Endodermal cell (in vitro differentiated cells): ENCODE results near the gene FBXO47. TPM values are rescaled to one million over a fixed set of nuclear protein-coding genes. Genes with fewer than 3 reads are reported as not detected.

ENCODE experiments used
- DNase-seq: peaks from one replicate; pipeline ENCODE4 v3.0.0-alpha.2; 2017
- H3K27ac ChIP-seq: 2 replicates; pipeline ENCODE4 v1.5.1; 2013; ENCODE audit warnings: mild to moderate bottlenecking, low read depth, low read length, moderate library complexity
- H3K27me3 ChIP-seq: 2 replicates; pipeline ENCODE4 v1.6.1; 2013; ENCODE audit warnings: mild to moderate bottlenecking, low read length, moderate library complexity; ENCODE audit not compliant: insufficient read depth, control insufficient read depth, poor library complexity, severe bottlenecking
- H3K36me3 ChIP-seq: 2 replicates; pipeline ENCODE4 v1.7.0; 2013; ENCODE audit warnings: mild to moderate bottlenecking, low read length, moderate library complexity; ENCODE audit not compliant: control insufficient read depth, insufficient read depth
- H3K4me1 ChIP-seq: one replicate; pipeline ENCODE4 v1.7.0; 2013; ENCODE audit warnings: low read length; ENCODE audit not compliant: control insufficient read depth, insufficient read depth
- H3K4me3 ChIP-seq: 2 replicates; pipeline ENCODE4 v1.5.1; 2013; ENCODE audit warnings: mild to moderate bottlenecking, low read length, moderate library complexity
- H3K9ac ChIP-seq: 2 replicates; pipeline ENCODE4 v1.6.1; 2013; ENCODE audit warnings: mild to moderate bottlenecking, low read length, moderate library complexity; ENCODE audit not compliant: poor library complexity, severe bottlenecking; ENCODE audit errors: extremely low read depth
- H3K9me3 ChIP-seq: 2 replicates; pipeline ENCODE4 v1.6.1; 2013; ENCODE audit warnings: mild to moderate bottlenecking, low read length, moderate library complexity; ENCODE audit not compliant: control insufficient read depth
- H3K27ac Mint-ChIP-seq: 2 replicates; pipeline ENCODE4 v1.8.0; 2020; ENCODE audit warnings: mixed read lengths
- H3K27me3 Mint-ChIP-seq: 2 replicates; pipeline ENCODE4 v1.8.0; 2021; ENCODE audit warnings: mild to moderate bottlenecking, mixed read lengths; ENCODE audit not compliant: insufficient read depth
- H3K36me3 Mint-ChIP-seq: 2 replicates; pipeline ENCODE4 v1.8.0; 2020; ENCODE audit warnings: low read depth, mixed read lengths
- H3K4me1 Mint-ChIP-seq: 2 replicates; pipeline ENCODE4 v1.8.0; 2020; ENCODE audit warnings: mixed read lengths
- H3K4me3 Mint-ChIP-seq: 2 replicates; pipeline ENCODE4 v1.8.0; 2020; ENCODE audit warnings: mild to moderate bottlenecking, moderate library complexity, mixed read lengths
- H3K9me3 Mint-ChIP-seq: 2 replicates; pipeline ENCODE4 v1.8.0; 2020; ENCODE audit warnings: mild to moderate bottlenecking, mixed read lengths
- WGBS, 2 experiments: methylation state at CpG; one replicate each; pipeline versions ENCODE4 v1.1.5 to v1.1.7; 2013; ENCODE audit warnings: missing lambda C conversion rate in 2 of 2, mixed read lengths in 1 of 2; ENCODE audit not compliant: insufficient coverage in 1 of 2, insufficient read length in 1 of 2; 5-methylcytosine and 5-hydroxymethylcytosine counted together
- total RNA-seq, 2 donors: library from RNA; stranded (reverse); fragmentation: NEBNext Ultra II Directional in 1 of 2; extraction: Animal tissue kit (Norgen Biotek cat#: 25700) in 1 of 2; gene quantifications; 2 replicates in 1 of 2; 3 replicates in 1 of 2; pipeline ENCODE4 v1.2.1, GENCODE V29; 2021
- TF ChIP-seq, protein P1 (sequence below): fragments of 200-600 bp; sonication (generic); conservative IDR thresholded peaks from 2 replicates; pipeline ENCODE4 v1.5.0; 2021; ENCODE audit warnings: antibody characterized with exemption, mild to moderate bottlenecking

The FBXO47 gene
- total RNA-seq, 2 donors from 2014 or later = not detected

DNA sequence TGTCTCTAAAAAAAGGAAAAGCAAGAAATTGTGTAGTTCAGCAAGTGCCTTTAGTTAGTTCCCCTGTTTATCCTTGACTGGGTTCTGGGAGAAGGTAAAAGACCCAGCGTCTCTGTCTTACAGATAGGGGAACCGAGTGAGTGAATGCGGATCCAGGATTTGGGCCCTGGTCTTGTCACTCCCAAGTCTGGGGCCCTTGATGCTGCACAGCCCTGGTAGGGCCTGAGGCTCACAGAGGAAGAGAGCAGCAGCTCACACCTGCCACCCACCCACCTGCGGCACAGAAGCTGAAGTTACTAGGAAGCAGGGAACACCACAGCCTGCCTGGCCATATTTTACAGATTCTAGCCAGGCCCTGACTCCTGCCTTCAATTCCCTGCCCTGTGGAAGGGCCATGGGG, 75.1 kb downstream of the FBXO47 start:
- no peak overlapping the region for H3K4me3 ChIP-seq
- H3K4me3 Mint-ChIP-seq = no peak overlapping the region
- TF ChIP-seq, protein P1, sequence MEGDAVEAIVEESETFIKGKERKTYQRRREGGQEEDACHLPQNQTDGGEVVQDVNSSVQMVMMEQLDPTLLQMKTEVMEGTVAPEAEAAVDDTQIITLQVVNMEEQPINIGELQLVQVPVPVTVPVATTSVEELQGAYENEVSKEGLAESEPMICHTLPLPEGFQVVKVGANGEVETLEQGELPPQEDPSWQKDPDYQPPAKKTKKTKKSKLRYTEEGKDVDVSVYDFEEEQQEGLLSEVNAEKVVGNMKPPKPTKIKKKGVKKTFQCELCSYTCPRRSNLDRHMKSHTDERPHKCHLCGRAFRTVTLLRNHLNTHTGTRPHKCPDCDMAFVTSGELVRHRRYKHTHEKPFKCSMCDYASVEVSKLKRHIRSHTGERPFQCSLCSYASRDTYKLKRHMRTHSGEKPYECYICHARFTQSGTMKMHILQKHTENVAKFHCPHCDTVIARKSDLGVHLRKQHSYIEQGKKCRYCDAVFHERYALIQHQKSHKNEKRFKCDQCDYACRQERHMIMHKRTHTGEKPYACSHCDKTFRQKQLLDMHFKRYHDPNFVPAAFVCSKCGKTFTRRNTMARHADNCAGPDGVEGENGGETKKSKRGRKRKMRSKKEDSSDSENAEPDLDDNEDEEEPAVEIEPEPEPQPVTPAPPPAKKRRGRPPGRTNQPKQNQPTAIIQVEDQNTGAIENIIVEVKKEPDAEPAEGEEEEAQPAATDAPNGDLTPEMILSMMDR = no peak
- no peaks in the 10 kb centered on the region for H3K9me3 ChIP-seq
- H3K9ac ChIP-seq = no peak overlapping the region
- H3K4me1 ChIP-seq = peaks cover 4% of the 10 kb centered on the region
- DNase-seq = no peak
- 92 to 100% methylated on average over 1 to 4 of the region's 4 CpGs for WGBS, 2 experiments
- H3K27ac Mint-ChIP-seq = peak overlapping the region; percentile 35
- no peaks in the 10 kb centered on the region for H3K27me3 Mint-ChIP-seq
- H3K27ac ChIP-seq = no peak overlapping the region
- no peaks in the 10 kb centered on the region for H3K27me3 ChIP-seq
- no peaks in the 10 kb centered on the region for H3K9me3 Mint-ChIP-seq
- H3K36me3 Mint-ChIP-seq = peaks cover 50% of the 10 kb centered on the region
- peaks cover 13% of the 10 kb centered on the region for H3K4me1 Mint-ChIP-seq
- H3K36me3 ChIP-seq = peaks cover 85% of the 10 kb centered on the region

DNA sequence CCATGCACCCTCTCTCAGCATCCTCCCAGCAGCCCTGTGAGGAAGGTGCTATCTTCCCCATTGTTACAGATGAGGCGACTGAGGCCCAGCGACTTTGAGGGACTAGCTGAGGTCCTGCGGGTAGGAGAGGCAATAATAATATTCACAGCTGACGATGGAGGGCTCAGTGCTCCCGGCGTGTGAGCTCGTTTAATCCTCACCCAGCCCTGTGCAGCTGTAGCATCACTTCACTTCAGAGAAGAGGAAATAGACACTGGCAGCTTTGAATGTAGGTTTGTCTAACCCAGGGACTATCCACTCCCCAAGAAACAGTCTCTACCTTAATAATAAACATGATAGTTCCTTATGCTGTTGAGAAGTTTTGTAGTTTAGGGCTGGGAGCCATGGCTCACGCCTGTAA, 75.8 kb downstream of the FBXO47 start:
- 92 to 100% methylated on average over 1 to 8 of the region's 8 CpGs for WGBS, 2 experiments
- Histone ChIP-seq H3K36me3 (peaks cover 81% of the 10 kb centered on the region), H3K27me3 (no peaks in the 10 kb centered on the region)

DNA sequence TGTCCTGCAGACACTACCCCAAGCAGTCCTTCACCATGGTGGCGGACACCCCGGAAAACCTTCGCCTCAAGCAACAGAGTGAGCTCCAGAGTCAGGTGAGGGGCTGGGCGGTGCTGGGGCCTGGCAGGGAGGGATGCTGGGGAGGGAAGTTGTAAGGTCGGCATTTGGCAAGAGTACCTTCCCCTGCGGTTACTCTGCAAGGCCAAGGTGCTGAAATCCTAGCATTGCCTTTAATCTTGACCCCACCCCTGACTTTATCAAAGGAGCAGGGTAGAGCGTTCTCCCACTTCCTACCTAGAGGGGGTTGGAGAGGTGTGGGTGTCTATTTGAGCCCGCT, 76.8 kb downstream of the FBXO47 start:
- no peaks in the 10 kb centered on the region for H3K9me3 ChIP-seq
- H3K4me3 Mint-ChIP-seq = no peak overlapping the region
- H3K9ac ChIP-seq = no peak overlapping the region
- H3K36me3 ChIP-seq = peaks cover 80% of the 10 kb centered on the region
- no peaks in the 10 kb centered on the region for H3K9me3 Mint-ChIP-seq
- DNase-seq = no peak
- no peak overlapping the region for H3K27ac Mint-ChIP-seq
- TF ChIP-seq, protein P1 = no peak
- H3K27me3 Mint-ChIP-seq = no peaks in the 10 kb centered on the region
- H3K27ac ChIP-seq = no peak overlapping the region
- H3K4me1 Mint-ChIP-seq = peaks cover 21% of the 10 kb centered on the region
- H3K4me3 ChIP-seq = no peak overlapping the region
- no peaks in the 10 kb centered on the region for H3K27me3 ChIP-seq
- peaks cover 4% of the 10 kb centered on the region for H3K4me1 ChIP-seq
- WGBS, 2 experiments = 93 to 97% methylated on average over 5 of the region's 8 CpGs
- peaks cover 47% of the 10 kb centered on the region for H3K36me3 Mint-ChIP-seq

More for the DNA sequence above, 75.8 kb downstream of the FBXO47 start:
- peak overlapping the region; percentile 39 for H3K27ac Mint-ChIP-seq
- peaks cover 4% of the 10 kb centered on the region for H3K4me1 ChIP-seq
- no peaks in the 10 kb centered on the region for H3K9me3 Mint-ChIP-seq
- TF ChIP-seq, protein P1 = no peak
- H3K4me1 Mint-ChIP-seq = peaks cover 13% of the 10 kb centered on the region
- H3K9me3 ChIP-seq = no peaks in the 10 kb centered on the region
- peaks cover 47% of the 10 kb centered on the region for H3K36me3 Mint-ChIP-seq
- no peak overlapping the region for H3K9ac ChIP-seq
- H3K27ac ChIP-seq = no peak overlapping the region
- DNase-seq = no peak
- no peak overlapping the region for H3K4me3 Mint-ChIP-seq
- H3K27me3 Mint-ChIP-seq = no peaks in the 10 kb centered on the region
- no peak overlapping the region for H3K4me3 ChIP-seq
